SIG-M5 treated with dmso at 0.1 percent for 504 hours (cell line): ENCODE measurements around the gene CDC26.

Source experiments
- DNase-seq: peaks from one replicate; lab custom pipeline; 2025; ENCODE audit not compliant: unreplicated experiment; lab: John Stamatoyannopoulos, UW

Gene CDC26

DNA sequence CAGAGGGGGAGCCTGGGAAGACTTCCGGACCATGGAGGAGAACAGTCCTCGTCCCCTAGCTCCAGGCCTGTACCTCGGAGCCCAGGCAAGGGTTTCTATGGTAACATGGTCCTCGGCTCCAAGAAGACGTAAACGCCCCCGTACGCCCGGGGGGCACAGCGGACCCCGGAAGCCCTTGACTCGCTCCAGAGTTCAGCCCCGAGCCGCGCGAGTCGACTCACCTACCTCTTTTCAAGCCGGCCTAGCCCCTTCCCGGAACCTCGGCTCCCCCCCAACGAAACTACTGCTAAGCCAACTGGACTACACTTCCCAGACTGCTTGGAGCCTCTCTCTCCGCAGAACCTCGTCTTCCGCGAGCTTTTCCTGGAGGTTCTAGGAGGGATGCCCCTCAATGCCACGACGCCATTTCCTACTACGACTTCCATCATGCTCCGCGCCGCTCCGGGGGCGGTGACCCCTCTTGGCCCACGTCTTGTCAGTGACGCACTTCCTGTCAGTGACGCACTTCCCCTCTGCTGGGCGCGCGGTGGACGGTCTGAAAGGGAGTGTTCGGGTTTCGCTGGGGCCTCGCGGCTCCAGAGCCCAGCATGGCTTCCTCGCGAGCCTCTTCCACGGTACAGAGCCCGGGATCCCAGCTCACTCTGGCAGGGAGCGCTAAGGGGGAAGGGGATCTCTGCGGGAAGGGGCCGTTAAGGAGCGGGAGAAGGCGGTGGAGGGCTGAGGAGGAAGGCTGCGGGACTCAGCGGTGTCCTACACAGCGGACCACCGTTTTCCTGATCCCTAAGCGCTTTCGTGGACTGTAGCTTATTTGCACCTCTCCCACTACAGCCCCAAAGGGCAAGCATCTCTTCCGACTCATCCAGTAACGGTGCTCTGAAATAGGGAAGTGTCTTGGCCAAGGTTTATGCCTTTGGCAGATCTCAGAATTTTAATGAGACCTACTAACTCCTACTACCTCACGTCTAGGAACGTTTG, at the start of gene CDC26, which contains the start of gene PRPF4:
TSS of gene CDC26 (minus strand) at position 416 of the 975 bp plus-strand sequence. CDS start 3,065 bp downstream, outside the sequence.
TSS of gene PRPF4 (plus strand) at position 502 of the 975 bp plus-strand sequence. CDS start at position 588, 86 bp downstream.
- peak; percentile 98 for DNase-seq

DNA sequence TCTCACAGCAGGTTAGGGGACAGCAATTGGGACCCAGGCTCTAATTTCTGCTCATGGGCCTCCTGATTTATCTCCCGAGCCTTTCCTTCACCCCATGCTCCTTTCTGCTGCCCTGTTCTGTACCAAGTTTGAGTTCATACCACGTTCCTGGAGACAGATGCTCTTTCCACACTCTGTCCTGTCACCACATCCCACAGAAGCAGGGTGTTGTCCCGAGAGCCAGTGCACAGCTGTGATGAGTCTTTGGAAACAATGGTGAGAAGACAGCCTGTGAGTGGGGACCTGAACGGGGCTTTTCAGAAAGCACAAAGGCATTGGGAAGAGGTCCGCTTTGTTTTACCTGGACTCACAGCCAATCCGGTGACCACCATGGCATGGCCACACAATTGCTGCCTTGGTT, 47.3 kb upstream of the CDC26 start:
- no peak for DNase-seq

- no peak for DNase-seq
Measured at GRCh38 chr9:113320051-113320450, 44.7 kb upstream of the CDC26 start.

DNA sequence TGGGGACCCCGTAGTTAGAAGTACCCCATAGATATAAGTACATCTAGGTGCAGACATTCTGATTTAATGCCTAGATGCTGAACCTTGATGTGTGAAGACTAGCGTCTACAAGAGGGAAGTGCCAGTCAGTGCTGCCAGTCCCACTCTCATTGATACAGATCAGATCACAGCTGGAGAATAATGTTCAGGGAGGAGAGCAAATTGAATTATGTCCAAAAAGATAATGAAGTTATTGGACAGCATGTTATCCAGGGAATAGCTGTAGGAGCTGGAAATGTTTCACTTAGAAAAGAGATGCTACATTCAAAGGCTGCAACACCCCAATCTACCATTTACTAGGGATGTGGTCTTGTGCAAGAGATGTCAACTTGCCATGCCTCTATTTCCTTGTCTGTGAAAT, 43.7 kb upstream of the CDC26 start:
- DNase-seq, result no peak

GRCh38 chr9:113317777-113318176, 42.4 kb upstream of the CDC26 start:
- peak; percentile 12 for DNase-seq

DNA sequence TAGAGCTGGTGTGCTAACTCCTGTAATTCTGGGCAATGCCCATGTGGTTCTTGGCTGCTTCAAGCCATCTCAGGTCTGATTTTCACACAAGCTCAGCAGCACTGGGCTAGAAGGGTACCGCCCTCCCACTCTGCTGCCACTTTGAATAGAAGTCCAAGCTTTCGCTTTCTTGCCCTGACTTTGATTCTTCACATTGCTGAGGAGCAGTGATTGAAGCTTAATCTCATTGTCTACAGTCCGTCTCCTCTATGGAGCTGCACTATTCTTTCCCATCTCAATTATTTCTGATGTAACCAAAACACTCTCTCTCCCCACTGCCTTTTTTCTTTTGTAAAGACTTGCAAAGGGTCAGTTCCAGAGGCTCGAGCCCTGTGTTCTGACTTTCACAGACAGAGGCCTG, 40.7 kb upstream of the CDC26 start:
- no peak for DNase-seq

DNA sequence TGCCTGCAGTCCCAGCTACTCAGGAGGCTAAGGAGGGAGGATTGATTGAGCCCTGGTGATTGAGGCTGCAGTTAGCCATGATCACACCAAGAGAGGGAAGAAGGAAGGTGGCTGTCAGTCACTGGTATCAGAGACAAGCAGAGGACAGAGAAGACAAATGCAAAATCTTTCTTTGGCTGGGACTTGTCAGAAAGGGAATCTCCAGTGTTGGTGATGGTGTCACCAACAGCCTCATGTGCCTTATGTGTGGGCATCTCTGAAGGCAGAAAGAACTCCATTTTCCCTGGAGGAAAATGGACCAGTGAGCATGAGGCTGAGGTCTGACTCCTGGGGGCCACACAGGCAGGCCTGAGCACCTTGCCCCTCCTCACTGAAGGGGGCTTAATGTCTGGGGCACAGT, 39.9 kb upstream of the CDC26 start:
- DNase-seq, result no peak

DNA sequence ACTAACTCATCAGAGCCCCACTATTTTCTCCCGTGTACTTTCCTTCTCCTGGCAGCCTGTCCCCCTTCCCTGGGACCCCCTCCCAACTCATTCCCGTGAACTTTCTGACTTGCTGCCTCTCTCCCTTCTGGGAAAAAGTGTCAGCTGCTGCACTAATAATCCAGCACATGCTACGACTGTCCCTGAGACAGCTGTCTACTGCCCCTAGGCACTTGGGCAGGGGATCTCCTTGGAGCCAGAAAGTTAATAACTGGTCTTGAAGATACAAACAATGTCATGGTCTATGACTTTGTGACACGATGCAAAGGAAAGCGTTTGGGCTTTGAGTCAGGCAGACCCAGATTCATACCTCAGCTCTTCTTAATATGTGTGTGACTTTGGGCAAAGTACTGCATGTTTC, 37.9 kb upstream of the CDC26 start:
- no peak for DNase-seq

GRCh38 chr9:113311961-113312360, 36.6 kb upstream of the CDC26 start:
- no peak for DNase-seq

- no peak for DNase-seq
Measured at GRCh38 chr9:113310538-113310937, 35.2 kb upstream of the CDC26 start.

GRCh38 chr9:113309204-113309813, 33.9 kb upstream of the CDC26 start:
- peak; percentile 50 for DNase-seq

DNA sequence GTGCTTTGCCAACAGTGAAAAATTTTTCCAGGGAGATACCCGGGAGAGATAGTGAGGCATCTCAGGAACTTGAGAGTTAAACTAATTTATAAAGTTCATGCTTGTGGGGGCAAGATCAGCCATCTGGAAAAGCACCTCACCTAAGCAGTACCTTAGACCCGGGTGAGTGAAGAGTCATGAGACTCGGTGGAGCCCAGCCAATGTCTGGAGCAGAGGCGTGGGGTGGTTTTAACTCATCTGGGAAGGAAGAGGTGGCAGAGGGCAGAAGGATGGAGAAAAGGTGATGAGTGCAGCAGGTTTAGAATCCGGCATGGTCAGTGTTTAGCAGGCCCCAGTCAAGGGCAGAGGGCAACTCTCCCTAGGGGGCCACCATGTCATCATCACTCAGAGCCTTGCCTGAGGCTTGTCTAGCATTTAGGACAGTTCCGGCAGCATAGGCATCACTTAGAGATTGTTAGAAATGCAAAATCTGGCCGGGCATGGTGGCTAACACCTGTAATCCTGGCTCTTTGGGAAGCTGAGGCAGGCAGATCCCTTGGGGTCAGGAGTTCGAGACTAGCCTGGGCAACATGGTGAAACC, 32.1 kb upstream of the CDC26 start:
- DNase-seq, result no peak

DNA sequence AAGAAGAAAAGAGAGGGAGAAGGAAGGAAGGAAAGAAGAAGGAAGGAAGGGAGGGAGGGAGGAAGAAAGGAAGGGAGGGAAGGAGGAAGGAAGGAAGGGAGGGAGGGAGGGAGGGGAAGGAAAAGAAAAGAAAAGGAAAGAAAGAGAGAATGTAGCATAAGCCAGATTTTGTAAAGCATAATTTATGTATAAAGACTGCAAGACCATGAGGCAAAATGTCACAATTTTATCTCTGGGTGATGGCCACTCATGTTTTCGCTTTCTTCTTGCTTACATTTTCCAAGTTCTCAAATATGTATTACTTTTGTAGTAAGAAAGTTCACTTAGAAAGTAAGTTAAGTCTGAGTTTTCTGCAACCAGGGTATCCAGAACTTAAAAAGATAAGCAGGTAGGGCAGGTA, 31.2 kb upstream of the CDC26 start:
- no peak for DNase-seq

GRCh38 chr9:113302792-113303418, 27.5 kb upstream of the CDC26 start, which contains the start of gene RNF183:
TSS of gene RNF183 (minus strand) at chr9:113303376. CDS start at chr9:113298184, 5,192 bp downstream.
- no peak for DNase-seq

DNA sequence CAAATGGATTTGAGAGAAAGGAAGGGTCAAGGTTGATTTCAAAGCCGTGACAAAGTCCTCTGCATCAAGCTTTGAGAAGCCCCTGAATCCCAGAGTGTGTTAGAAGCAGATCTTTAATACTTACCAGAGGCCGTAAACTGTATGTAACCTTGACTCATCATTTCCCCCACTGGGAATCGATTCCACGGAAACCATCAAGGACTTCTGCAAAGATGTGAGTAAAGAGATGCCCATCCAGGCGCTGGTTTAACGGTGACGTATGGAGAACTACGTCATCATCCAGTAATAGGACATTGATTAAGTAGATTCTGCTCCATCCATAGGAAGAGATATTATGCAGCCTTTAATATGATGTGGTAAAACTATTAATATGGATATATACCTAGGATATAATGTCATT, 26.2 kb upstream of the CDC26 start:
- DNase-seq, result no peak

GRCh38 chr9:113299800-113300292, 24.5 kb upstream of the CDC26 start:
- DNase-seq, result peak; percentile 69

GRCh38 chr9:113298924-113299770, 23.8 kb upstream of the CDC26 start:
- no peak for DNase-seq

- DNase-seq, result no peak
Measured at GRCh38 chr9:113298311-113298710, 22.9 kb upstream of the CDC26 start.

- DNase-seq, result no peak
Measured at GRCh38 chr9:113296796-113297558, 21.6 kb upstream of the CDC26 start.
